Measurements from ENCODE around the gene SLC22A8. TPM values are rescaled to one million over a fixed set of nuclear protein-coding genes. Genes with fewer than 3 reads are reported as not detected.

SLC22A8 gene
- total and polyA plus RNA-seq, 3 experiments from 2014 or later: not detected

GRCh38 chr11:63001456-63001855 is 14.2 kb downstream of the SLC22A8 start:
- H3K27ac Mint-ChIP-seq: no peak overlapping the region
- ChIA-PET POLR2A (no interaction called here), CTCF (no interaction called here)
- H3K9me3 ChIP-seq (ENCODE audit: low read length): no peaks in the 10 kb centered on the region
- no peaks in the 10 kb centered on the region for H3K27me3 ChIP-seq (ENCODE audit: insufficient read depth, low read length, poor library complexity, severe bottlenecking)
- no peak overlapping the region for H3K4me3 ChIP-seq (ENCODE audit: low read length)
- no peaks in the 10 kb centered on the region for H3K4me1 ChIP-seq (ENCODE audit: insufficient read depth, low read length)
- no peaks in the 10 kb centered on the region for H3K36me3 ChIP-seq (ENCODE audit: insufficient read depth, low read length)
- H3K4me1 Mint-ChIP-seq: no peaks in the 10 kb centered on the region
- peaks cover 0 to 3% (median 0%) of the 10 kb centered on the region in 3 donors for H3K36me3 Mint-ChIP-seq
- no peaks in the 10 kb centered on the region for H3K9me3 Mint-ChIP-seq
- H3K27ac ChIP-seq (ENCODE audit: low read depth, low read length): no peak overlapping the region
- H3K4me3 Mint-ChIP-seq: no peak overlapping the region
- DNase-seq: no peak
- H3K27me3 Mint-ChIP-seq: peaks cover 9 to 16% of the 10 kb centered on the region in 2 donors

DNA sequence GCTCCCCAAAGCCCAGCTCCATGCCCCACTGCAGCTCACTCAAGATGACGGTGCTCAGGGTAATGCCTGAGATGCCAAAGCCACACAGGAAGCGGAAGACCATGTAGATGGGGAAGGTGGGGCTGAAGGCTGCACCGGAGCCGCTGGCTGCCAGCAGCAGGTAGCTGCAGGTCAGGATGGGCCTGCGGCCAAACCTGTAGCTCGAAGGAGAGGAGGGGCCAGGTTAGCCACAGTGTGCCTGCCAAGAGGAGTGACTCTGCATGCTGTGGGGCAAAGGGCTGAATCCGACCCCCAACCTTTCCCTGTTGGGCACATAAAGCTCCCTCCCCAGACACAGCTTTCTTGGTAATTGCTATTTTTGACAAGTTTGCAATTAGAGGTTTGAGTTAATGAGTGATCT is 16.0 kb downstream of the SLC22A8 start:
- ChIA-PET CTCF (interaction anchor here (0.7 to 1.2 kb wide), 2 partner anchors 24 to 93 kb away, joined by 3 read pairs; no protein-coding TSS in a partner anchor), POLR2A (no interaction called here)
- Histone ChIP-seq H3K27ac (ENCODE audit: low read depth, low read length) (no peak overlapping the region), H3K27me3 (ENCODE audit: insufficient read depth, low read length, poor library complexity, severe bottlenecking) (no peaks in the 10 kb centered on the region), H3K9me3 (ENCODE audit: low read length) (no peaks in the 10 kb centered on the region), H3K4me3 (ENCODE audit: low read length) (no peak overlapping the region), H3K36me3 (ENCODE audit: insufficient read depth, low read length) (no peaks in the 10 kb centered on the region), H3K4me1 (ENCODE audit: insufficient read depth, low read length) (no peaks in the 10 kb centered on the region)
- Mint-ChIP-seq H3K4me3 (no peak overlapping the region), H3K27ac (no peak overlapping the region), H3K36me3 (peaks cover 0 to 3% (median 0%) of the 10 kb centered on the region in 3 donors), H3K4me1 (no peaks in the 10 kb centered on the region), H3K27me3 (peaks cover 17 to 31% of the 10 kb centered on the region in 2 donors), H3K9me3 (no peaks in the 10 kb centered on the region)
- DNase-seq: no peak

DNA sequence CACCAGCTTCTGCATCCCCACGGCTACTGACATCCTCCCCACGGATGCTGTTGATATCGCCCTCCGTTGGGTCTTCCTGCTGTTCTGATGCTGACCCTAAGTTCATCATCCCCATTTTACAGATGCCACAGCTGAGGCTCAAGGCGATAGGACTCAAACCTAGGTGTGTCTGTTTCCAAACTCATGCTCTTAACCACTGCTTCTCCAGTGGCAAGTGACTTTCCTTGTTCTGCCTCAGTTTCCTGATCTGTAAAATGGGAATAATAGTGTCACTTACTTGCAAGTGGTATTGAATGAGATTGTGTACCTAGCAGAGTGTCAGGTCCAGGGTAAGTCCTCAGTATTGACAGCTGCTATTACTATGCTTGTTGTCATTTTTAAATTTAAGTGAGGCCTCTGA is 16.5 kb downstream of the SLC22A8 start:
- no peak overlapping the region for H3K27ac Mint-ChIP-seq
- H3K27me3 ChIP-seq (ENCODE audit: insufficient read depth, low read length, poor library complexity, severe bottlenecking): no peaks in the 10 kb centered on the region
- no peaks in the 10 kb centered on the region for H3K9me3 Mint-ChIP-seq
- no peak for DNase-seq
- ChIA-PET CTCF (interaction anchor here (0.7 to 1.2 kb wide), 2 partner anchors 25 to 93 kb away, joined by 3 read pairs; no protein-coding TSS in a partner anchor), POLR2A (no interaction called here)
- H3K9me3 ChIP-seq (ENCODE audit: low read length): no peaks in the 10 kb centered on the region
- H3K36me3 ChIP-seq (ENCODE audit: insufficient read depth, low read length): no peaks in the 10 kb centered on the region
- no peak overlapping the region for H3K27ac ChIP-seq (ENCODE audit: low read depth, low read length)
- no peaks in the 10 kb centered on the region for H3K4me1 Mint-ChIP-seq
- no peak overlapping the region for H3K4me3 Mint-ChIP-seq
- H3K4me1 ChIP-seq (ENCODE audit: insufficient read depth, low read length): no peaks in the 10 kb centered on the region
- H3K36me3 Mint-ChIP-seq: peaks cover 0 to 3% (median 0%) of the 10 kb centered on the region in 3 donors
- H3K4me3 ChIP-seq (ENCODE audit: low read length): no peak overlapping the region
- peaks cover 18 to 34% of the 10 kb centered on the region in 2 donors for H3K27me3 Mint-ChIP-seq

DNA sequence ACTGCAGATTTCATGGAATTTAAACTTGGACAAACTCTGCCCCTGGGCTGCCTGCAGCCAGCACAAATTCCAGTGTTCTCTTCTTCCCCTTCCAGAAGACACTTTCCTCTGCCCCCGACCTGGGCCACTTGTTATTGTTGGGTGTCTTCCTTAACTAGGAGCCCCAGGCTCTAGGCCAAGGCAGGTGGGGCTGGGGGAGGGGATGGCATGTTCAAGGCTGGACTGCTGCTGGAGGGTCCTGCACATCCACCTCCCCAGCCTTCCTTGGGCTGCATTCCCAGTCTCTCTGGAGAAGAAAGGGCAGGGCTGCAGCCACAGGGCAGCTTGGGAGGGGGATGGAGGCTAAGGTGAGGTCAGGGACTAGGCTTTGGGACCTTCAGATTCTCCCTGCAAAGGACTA is 19.4 kb downstream of the SLC22A8 start:
- Histone ChIP-seq H3K9me3 (ENCODE audit: low read length) (no peaks in the 10 kb centered on the region), H3K27me3 (ENCODE audit: insufficient read depth, low read length, poor library complexity, severe bottlenecking) (no peaks in the 10 kb centered on the region), H3K36me3 (ENCODE audit: insufficient read depth, low read length) (no peaks in the 10 kb centered on the region), H3K27ac (ENCODE audit: low read depth, low read length) (no peak overlapping the region), H3K4me3 (ENCODE audit: low read length) (no peak overlapping the region), H3K4me1 (ENCODE audit: insufficient read depth, low read length) (no peaks in the 10 kb centered on the region)
- POLR2A ChIA-PET: no interaction called here
- peaks cover 0 to 3% (median 0%) of the 10 kb centered on the region in 3 donors for H3K36me3 Mint-ChIP-seq
- no peak overlapping the region for H3K27ac Mint-ChIP-seq
- no peaks in the 10 kb centered on the region for H3K4me1 Mint-ChIP-seq
- no peak for DNase-seq
- no peak overlapping the region for H3K4me3 Mint-ChIP-seq
- H3K27me3 Mint-ChIP-seq: peaks cover 21 to 45% of the 10 kb centered on the region in 2 donors
- H3K9me3 Mint-ChIP-seq: no peaks in the 10 kb centered on the region
- CTCF ChIA-PET: no interaction called here

GRCh38 chr11:62994775-62995174 is 20.9 kb downstream of the SLC22A8 start:
- no peaks in the 10 kb centered on the region for H3K4me1 ChIP-seq (ENCODE audit: insufficient read depth, low read length)
- POLR2A ChIA-PET: no interaction called here
- no peak for DNase-seq
- H3K27me3 ChIP-seq (ENCODE audit: insufficient read depth, low read length, poor library complexity, severe bottlenecking): no peaks in the 10 kb centered on the region
- Mint-ChIP-seq H3K27ac (no peak overlapping the region), H3K9me3 (no peaks in the 10 kb centered on the region), H3K36me3 (peaks cover 0 to 3% (median 0%) of the 10 kb centered on the region in 3 donors), H3K27me3 (peaks cover 20 to 49% of the 10 kb centered on the region in 2 donors), H3K4me3 (no peak overlapping the region), H3K4me1 (no peaks in the 10 kb centered on the region)
- H3K27ac ChIP-seq (ENCODE audit: low read depth, low read length): no peak overlapping the region
- no peak overlapping the region for H3K4me3 ChIP-seq (ENCODE audit: low read length)
- H3K9me3 ChIP-seq (ENCODE audit: low read length): no peaks in the 10 kb centered on the region
- CTCF ChIA-PET: no interaction called here
- no peaks in the 10 kb centered on the region for H3K36me3 ChIP-seq (ENCODE audit: insufficient read depth, low read length)

DNA sequence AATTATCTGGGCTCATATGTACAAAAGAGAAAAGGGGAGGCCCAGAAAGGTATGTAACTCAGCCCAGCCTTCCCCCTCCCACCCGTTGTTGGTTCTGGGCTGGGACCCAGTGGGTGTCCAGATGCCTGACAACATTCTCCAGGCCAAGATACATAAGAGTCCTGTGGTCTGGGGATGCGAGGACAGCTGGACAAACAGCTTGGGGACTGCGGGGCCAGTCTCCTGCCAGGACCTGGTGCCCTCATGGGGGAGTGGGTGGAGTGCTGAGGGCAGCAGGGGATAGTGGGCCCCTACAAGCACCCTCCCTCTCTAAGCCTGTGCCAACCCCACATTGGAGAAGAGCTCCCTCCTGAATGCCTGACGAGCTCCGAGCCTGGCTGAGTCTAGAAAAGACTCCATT is 27.4 kb downstream of the SLC22A8 start:
- Mint-ChIP-seq H3K27ac (no peak overlapping the region), H3K36me3 (no peaks in the 10 kb centered on the region), H3K9me3 (no peaks in the 10 kb centered on the region), H3K4me1 (no peaks in the 10 kb centered on the region), H3K4me3 (no peak overlapping the region), H3K27me3 (peaks cover 9 to 28% of the 10 kb centered on the region in 2 donors)
- DNase-seq: no peak
- Histone ChIP-seq H3K4me3 (ENCODE audit: low read length) (no peak overlapping the region), H3K4me1 (ENCODE audit: insufficient read depth, low read length) (no peaks in the 10 kb centered on the region), H3K27me3 (ENCODE audit: insufficient read depth, low read length, poor library complexity, severe bottlenecking) (no peaks in the 10 kb centered on the region), H3K36me3 (ENCODE audit: insufficient read depth, low read length) (no peaks in the 10 kb centered on the region), H3K27ac (ENCODE audit: low read depth, low read length) (no peak overlapping the region), H3K9me3 (ENCODE audit: low read length) (no peaks in the 10 kb centered on the region)
- ChIA-PET POLR2A (no interaction called here), CTCF (no interaction called here)

GRCh38 chr11:62985041-62985750 is 30.4 kb downstream of the SLC22A8 start:
- Histone ChIP-seq H3K4me3 (ENCODE audit: low read length) (no peak overlapping the region), H3K4me1 (ENCODE audit: insufficient read depth, low read length) (no peaks in the 10 kb centered on the region), H3K36me3 (ENCODE audit: insufficient read depth, low read length) (no peaks in the 10 kb centered on the region), H3K27me3 (ENCODE audit: insufficient read depth, low read length, poor library complexity, severe bottlenecking) (no peaks in the 10 kb centered on the region), H3K9me3 (ENCODE audit: low read length) (no peaks in the 10 kb centered on the region), H3K27ac (ENCODE audit: low read depth, low read length) (no peak overlapping the region)
- Mint-ChIP-seq H3K27ac (no peak overlapping the region), H3K4me1 (no peaks in the 10 kb centered on the region), H3K9me3 (no peaks in the 10 kb centered on the region), H3K36me3 (no peaks in the 10 kb centered on the region), H3K4me3 (no peak overlapping the region), H3K27me3 (peaks cover 14 to 28% of the 10 kb centered on the region in 2 donors)
- DNase-seq: no peak
- POLR2A ChIA-PET: no interaction called here
- CTCF ChIA-PET: no interaction called here

DNA sequence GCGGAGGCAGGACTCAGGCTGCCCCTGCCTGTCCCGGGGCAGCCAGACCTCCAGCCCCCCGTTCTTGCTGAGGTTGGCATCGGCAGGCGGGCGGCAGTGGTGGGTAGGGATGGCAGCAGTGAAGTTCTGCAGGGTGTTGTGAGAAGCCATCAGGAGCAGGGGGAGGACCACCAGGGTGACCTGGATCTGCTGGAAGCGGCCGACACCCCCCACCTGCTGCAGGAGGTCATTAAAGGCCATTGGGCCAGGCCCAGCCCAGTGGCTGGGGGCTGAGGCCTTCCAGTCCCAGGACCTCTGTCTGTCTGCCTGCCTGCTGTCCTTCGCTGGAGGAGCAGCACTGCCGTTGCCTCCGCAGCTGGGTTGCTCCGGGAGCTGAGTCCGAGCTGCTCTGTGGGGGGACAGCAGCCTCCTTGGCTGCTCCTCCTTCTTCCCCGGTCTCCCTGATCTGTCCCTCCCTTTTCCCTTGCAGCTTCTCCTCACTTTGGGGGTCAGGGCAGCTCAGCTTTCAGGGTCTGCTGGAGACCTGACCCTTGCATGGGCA is 31.1 kb downstream of the SLC22A8 start, which contains the start of gene SLC22A6:
TSS of gene SLC22A6 (minus strand) at position 517 of the 541 bp plus-strand sequence. CDS start at position 240, 277 bp downstream.
- no peak for DNase-seq
- no peak within 1 kb of the TSS for H3K4me3 Mint-ChIP-seq
- H3K36me3 Mint-ChIP-seq: no peaks in the 10 kb centered on the region
- H3K27me3 ChIP-seq (ENCODE audit: insufficient read depth, low read length, poor library complexity, severe bottlenecking): no peaks in the 10 kb centered on the region
- no peaks in the 10 kb centered on the region for H3K4me1 ChIP-seq (ENCODE audit: insufficient read depth, low read length)
- H3K4me1 Mint-ChIP-seq: no peaks in the 10 kb centered on the region
- ChIA-PET CTCF (no interaction called here), POLR2A (interaction anchor here (0.5 kb wide), 1 partner anchor 504 kb away, joined by 4 read pairs; no protein-coding TSS in a partner anchor)
- no peaks in the 10 kb centered on the region for H3K36me3 ChIP-seq (ENCODE audit: insufficient read depth, low read length)
- no peaks in the 10 kb centered on the region for H3K9me3 Mint-ChIP-seq
- peaks cover 16 to 33% of the 10 kb centered on the region in 2 donors for H3K27me3 Mint-ChIP-seq
- no peaks in the 10 kb centered on the region for H3K9me3 ChIP-seq (ENCODE audit: low read length)
- no peak within 1 kb of the TSS for H3K4me3 ChIP-seq (ENCODE audit: low read length)
- H3K27ac ChIP-seq (ENCODE audit: low read depth, low read length): no peak within 1 kb of the TSS
- no peak within 1 kb of the TSS for H3K27ac Mint-ChIP-seq
